DMS 273 treated with DMSO at 0.1 percent for 48 hours (cell line): ENCODE data around the gene NSL1.
A peak's percentile ranks its signal among the peaks of the same experiment; 100 is the strongest.

Experiments
- DNase-seq: peaks from one replicate; lab custom pipeline; 2025; lab: John Stamatoyannopoulos, UW

Gene NSL1

DNA sequence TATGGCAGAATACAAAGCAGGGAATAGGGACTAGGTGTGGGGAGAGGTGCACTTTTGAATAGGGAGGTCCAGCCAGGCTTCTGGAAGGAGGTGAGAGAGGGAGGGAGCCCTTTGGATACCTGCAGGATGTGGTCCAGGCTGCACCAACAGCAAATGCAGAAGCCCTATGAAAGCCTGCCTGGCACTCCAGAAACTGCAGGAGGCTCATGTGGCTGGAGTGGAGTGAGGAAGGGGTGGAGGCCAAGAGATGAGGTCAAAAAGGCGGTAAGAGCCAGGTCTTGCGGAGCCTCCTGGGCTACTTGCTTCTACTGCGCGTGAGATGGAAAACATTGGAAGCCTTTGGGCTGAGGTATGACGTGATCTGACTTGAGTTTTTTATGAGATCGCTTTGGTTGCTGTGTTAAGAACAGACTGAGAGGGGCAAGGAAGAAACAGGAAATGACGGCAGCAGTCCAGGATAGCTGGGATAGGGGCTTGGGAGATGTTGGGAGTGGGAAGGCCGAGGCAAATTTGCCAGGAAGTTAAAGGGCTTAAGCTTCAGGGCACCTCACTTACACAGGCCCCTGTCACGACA is 87.5 kb downstream of the NSL1 start:
- DNase-seq: no peak

DNA sequence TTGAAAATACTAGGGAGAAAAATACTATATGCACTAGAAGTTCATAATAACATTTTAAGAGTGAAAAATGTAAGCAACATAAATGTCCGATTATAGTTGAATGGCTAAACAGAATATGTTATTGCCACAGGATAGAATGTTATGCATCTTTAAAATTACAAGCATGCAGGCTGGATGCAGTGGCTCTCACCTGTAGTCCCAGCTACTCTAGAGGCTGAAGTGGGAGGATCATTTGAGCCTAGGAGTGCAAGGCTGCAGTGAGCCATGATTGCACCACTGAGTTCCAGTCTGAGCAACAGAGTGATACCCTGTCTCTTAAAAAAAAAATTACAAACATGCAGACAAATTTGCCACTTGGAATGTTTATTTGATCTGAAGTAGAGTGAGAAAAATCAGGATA is 88.9 kb downstream of the NSL1 start:
- no peak for DNase-seq

DNA sequence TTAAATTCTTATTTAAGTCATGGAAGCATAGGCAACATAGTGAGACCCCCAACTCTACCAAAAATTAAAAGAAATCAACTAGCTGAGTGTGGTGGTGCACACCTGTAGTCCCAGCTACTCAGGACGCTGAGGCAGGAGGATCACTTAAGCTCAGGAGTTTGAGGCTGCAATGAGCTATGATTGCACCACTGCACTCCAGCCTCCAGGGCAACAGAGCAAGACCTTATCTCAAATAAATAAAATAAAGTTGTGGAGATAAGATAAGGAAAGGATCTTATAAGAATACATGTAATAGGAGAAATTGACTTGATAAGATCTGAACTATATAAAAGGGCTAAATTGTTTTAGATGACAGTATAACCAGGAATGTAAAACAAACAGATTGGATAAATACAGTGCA is 89.7 kb downstream of the NSL1 start:
- no peak for DNase-seq

DNA sequence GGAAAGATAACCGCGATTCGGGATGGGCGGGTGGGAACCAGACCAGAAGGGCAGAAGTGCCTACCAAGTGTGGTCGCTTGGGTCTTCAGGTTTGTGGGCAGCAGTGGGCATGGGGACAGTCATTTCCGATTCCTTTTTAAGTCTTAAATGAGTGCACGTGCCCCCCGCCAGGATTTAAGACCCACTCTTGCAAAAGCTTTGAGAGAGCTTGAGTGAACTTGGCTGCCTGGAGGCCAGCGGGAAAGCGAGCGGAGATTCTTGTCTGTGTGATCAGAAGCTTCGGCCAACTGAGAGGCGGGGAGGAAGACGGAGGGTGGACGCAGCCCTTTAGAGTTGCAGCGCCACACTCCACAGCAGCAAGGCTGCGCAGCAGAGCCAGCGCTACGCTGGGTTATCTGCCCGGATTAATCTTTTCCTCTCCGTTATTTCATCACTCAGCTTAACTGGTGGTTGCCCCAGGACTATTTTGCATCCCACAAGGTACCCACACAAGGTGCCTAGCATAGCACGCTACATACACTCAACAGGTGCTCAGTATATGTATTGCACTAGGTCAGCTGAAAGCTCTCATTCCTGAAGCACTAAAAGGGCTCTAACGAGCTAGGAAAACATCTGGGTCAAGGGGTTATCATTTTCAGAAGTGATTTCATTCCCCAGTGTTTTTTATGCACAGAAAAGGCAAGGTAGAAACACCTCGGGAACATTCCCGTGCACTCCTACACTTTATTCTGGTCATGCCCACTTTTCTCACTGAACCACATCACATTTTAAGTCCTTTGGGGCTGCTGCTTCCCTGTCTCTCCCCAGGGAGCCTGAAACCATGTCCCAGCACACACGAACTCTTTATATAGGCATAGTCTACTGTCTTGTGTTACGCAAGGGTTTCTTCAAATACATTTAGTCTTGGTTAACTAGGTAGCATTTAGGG is 90.4 kb downstream of the NSL1 start:
- DNase-seq: no peak

GRCh38 chr1:212700223-212700891 is 91.2 kb downstream of the NSL1 start:
- DNase-seq: no peak

DNA sequence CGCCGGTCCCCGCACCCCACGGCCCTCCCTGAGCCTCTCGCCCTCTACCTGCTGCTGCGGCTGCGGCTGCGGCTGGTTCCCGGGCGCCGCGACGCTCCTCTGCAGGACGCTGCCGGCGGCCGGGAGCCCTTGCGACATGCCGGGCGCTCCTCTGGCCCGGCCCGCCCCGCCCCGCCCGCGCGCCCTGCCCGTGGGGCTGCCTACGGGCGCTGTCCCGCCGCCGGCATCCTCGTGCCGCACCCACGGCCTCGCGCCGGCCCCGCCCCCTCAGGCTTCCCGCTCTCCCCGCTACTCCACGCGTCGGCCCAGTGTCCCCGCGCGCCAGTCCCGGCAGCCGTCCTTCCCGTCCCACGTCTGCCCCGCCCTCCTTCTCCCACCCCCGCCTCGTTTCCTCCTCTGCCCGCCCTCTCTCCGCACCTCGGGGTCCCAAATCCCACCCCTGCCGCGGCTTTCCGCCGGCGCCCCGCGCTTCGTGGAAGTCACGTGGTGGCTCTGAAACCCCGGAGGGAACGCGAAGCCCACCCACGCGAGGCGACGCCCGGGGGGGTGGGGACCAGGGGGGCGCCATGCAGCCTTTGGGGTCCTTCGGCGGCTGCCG is 91.9 kb downstream of the NSL1 start, which contains the start of gene BATF3:
TSS of gene BATF3 (minus strand) at position 216 of the 598 bp plus-strand sequence. CDS start at position 138, 78 bp downstream.
- no peak for DNase-seq

- DNase-seq: peak; percentile 26
Measured at GRCh38 chr1:212699104-212699624, 92.4 kb downstream of the NSL1 start.

GRCh38 chr1:212698467-212699103 is 93.0 kb downstream of the NSL1 start:
- DNase-seq: no peak

GRCh38 chr1:212696721-212697331 is 94.8 kb downstream of the NSL1 start:
- no peak for DNase-seq

GRCh38 chr1:212692774-212693644 is 98.6 kb downstream of the NSL1 start:
- no peak for DNase-seq

GRCh38 chr1:212691561-212692071 is 100.0 kb downstream of the NSL1 start:
- DNase-seq: no peak

DNA sequence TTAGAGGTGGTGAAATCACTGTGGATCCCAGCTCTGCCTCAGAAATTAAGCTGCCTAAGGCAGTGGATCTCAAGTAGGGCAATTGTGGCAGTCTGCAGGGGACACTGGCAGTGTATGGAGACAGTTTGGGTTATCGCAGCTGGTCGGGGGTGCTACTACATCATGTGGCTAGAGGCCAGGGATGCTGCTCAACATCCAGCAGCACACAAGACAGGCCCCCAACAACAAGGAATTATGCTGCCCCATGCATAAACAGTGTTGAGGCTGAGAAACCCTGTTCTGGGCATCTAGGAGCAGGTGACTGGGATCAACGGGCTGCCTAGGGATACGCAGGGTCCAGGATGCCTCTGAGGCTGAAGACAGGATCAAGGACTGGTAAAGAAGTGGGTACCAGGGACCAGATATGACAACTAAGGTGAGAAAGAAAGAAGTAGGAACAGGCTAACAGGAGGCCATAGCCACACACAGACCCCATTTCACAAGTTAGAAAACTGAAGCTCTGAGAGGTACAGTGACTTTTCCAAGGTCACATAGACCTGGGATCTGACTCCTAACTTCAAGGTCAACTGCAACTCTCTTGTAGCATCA is 100.7 kb downstream of the NSL1 start:
- no peak for DNase-seq

DNA sequence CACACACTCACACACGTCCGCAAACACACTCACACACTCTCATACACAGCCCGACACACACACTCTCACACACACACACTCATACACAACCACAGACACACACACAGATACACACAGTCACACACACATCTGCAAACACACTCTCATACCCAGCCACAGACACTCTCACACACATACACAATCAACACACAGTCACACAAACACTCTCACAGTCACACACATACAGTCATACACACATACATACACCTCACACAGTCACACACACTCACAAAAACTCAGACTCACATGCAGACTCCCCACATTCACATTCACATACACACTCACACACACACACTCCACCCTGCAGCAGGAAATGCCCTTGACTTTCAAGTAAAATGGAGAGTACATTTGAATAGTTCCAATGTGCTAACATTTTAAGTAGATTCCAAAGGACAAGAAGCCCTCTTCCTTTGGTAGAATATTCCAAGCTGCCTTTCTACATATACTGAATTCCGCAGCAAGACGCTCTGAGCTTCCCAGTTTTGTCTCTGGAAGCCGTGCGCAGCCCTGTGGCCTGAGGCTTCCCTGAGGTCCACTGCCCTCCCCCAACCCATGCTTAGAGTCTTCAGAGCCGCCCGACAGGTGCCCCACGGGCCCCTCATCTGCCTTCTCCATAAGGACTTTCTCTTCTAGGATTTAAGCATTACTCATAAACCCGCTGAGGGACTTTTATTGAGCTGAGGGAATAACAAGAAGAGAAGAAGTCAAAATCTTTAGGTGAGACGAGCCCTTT is 101.6 kb downstream of the NSL1 start:
- DNase-seq: no peak

- no peak for DNase-seq
Measured at GRCh38 chr1:212689196-212689725, 102.3 kb downstream of the NSL1 start.

DNA sequence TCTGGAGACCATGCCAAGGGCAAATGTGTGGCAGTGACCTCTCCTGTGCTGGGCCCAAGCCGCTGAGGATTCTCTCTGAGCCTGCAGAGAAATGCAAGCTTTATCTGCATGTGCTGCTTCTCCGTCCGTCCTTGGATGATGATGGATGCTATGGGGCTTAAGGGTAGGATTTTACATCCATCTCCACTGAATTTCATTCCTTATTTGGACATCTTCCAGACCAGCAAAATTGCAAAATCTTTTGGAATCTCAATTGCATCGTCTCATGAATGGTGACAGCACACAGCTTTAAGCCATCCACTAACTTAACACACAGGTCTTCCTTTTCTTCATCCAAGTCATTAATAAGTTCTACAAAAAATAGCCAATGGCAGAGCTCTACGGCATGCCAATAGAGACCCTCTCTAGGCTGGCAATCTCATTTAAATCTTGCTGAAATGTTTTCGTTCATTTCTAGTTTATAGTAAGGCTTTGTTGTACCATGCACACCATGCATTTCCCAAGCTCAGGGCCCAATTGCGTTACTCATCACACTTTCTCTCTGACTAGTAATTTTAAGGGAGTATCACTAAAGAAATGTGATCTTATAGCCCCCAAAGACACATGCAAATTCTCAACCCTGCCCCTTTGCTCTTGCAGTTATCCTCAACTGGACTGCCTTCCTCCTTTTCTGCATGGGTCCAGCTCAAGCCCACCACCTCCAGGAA is 103.1 kb downstream of the NSL1 start:
- DNase-seq: no peak

DNA sequence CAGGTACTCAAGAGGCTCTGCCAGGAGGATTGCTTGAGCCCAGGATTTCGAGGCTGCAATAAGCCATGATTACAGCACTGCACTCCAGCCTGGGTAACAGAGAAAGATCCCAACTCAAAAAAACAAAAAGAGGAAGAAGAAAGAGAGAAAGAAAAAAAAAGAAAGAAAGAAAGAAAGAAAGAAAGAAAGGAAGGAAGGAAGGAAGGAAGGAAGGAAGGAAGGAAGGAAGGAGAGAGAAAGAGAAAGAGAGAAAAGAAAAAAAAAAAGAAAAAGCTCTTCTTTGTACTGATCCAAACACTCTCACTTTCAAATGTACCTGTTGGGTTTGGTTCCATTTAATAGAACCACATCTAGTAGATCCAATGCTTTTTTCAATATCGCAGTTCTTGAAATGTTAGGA is 103.8 kb downstream of the NSL1 start:
- DNase-seq: no peak

DNA sequence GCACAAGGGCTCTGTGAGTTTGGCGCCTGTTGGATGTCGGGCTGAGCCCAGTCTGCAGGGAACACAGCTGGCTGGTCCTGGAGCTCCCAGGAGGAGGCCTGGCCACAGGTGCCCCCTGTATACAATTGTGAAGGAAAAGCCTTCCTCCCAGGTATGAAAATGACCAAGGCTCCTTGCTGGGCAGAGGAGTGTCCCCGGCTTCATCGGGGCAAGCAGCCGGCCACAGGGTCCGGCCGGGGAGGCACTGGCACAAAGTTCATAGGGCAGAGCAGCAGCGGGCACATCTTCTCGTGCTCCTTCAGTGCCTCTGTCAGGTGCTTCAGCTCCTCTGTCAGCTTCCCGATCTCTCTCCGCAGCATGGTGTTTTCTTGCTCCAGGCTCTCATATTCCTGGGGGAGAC is 105.0 kb downstream of the NSL1 start:
- no peak for DNase-seq

- DNase-seq: no peak
Measured at GRCh38 chr1:212686069-212686468, 105.5 kb downstream of the NSL1 start.
